Keratinocyte (primary cell): ENCODE measurements around the gene KLHL29.

Experiments
- CTCF ChIP-seq, 3 experiments: IDR thresholded peaks in 1 of 3; conservative IDR thresholded peaks in 1 of 3; optimal IDR thresholded peaks in 1 of 3; 2 replicates in 2 of 3; 3 replicates in 1 of 3; pipeline versions ENCODE3 to v1.5.1; 2011; ENCODE audit warnings: low read length in 3 of 3, mild to moderate bottlenecking in 3 of 3, moderate library complexity in 2 of 3, control low read depth in 1 of 3, inconsistent platforms in 1 of 3; ENCODE audit not compliant: insufficient read depth in 2 of 3; ENCODE audit errors: extremely low read depth in 1 of 3
- EZH2 ChIP-seq: IDR thresholded peaks from one replicate; pipeline ENCODE4 v1.6.1; 2012; ENCODE audit warnings: inconsistent platforms, mild to moderate bottlenecking, low read length, moderate library complexity

GRCh38 chr2:23419171-23420090, 34.5 kb downstream of the KLHL29 start:
- TF ChIP-seq CTCF (optimal IDR thresholded peaks at IDR 0.05 in 1 of 3, IDR thresholded peaks at IDR 0.05 in 1 of 3, conservative IDR thresholded peaks at IDR 0.05 in 1 of 3; ENCODE audit: extremely low read depth in 1 of 3, insufficient read depth in 2 of 3, low read length in 3 of 3) = no peak
- no peak for TF ChIP-seq EZH2
